Naive thymus-derived CD8-positive, alpha-beta T cell (primary cell): ENCODE data around the gene NAT9. TPM values are rescaled to one million over a fixed set of nuclear protein-coding genes. Genes with fewer than 3 reads are reported as not detected.

ENCODE experiments used
- ATAC-seq, 2 donors: fragments of 150-1000 bp; cut with Tn5 transposase in 1 of 2; sonication (Bioruptor Pico), chemical (Tn5 transposase) in 1 of 2; 1 replicate in 1 of 2; 2 replicates in 1 of 2; pipeline ENCODE4 v1.10.0; 2021; ENCODE audit warnings: mild to moderate bottlenecking in 2 of 2, moderate library complexity in 2 of 2
- POLR2A ChIA-PET: fragments of 350-600 bp; sonication (Branson Sonifier 250); formaldehyde crosslinking; loops from one replicate; lab custom pipeline; 2021; ENCODE audit warnings: antibody characterized with exemption; lab: Charles Lee
- DNase-seq, 10 donors: peaks; one replicate each; pipeline versions ENCODE4 v3.0.0 to v3.0.0-alpha.2; 2020 to 2022
- H3K27ac Mint-ChIP-seq, 10 donors: one replicate each; pipeline ENCODE4 v1.8.0; 2020 to 2022; ENCODE audit warnings: mild to moderate bottlenecking in 10 of 10, mixed read lengths in 10 of 10, moderate library complexity in 4 of 10, inconsistent platforms in 1 of 10
- H3K27me3 Mint-ChIP-seq, 5 donors: one replicate each; pipeline ENCODE4 v1.8.0; 2021 to 2022; ENCODE audit warnings: mixed read lengths in 5 of 5
- H3K36me3 Mint-ChIP-seq, 3 donors: one replicate each; pipeline ENCODE4 v1.8.0; 2020 to 2022; ENCODE audit warnings: mixed read lengths in 3 of 3, mild to moderate bottlenecking in 2 of 3, inconsistent platforms in 1 of 3
- H3K4me1 Mint-ChIP-seq, 4 donors: one replicate each; pipeline ENCODE4 v1.8.0; 2021 to 2022; ENCODE audit warnings: mixed read lengths in 4 of 4
- H3K4me3 Mint-ChIP-seq, 10 donors: one replicate each; pipeline ENCODE4 v1.8.0; 2020 to 2022; ENCODE audit warnings: mild to moderate bottlenecking in 10 of 10, mixed read lengths in 10 of 10, moderate library complexity in 6 of 10, inconsistent platforms in 1 of 10
- H3K9me3 Mint-ChIP-seq, 9 donors: one replicate each; pipeline ENCODE4 v1.8.0; 2020 to 2022; ENCODE audit warnings: mixed read lengths in 9 of 9, mild to moderate bottlenecking in 3 of 9, inconsistent platforms in 1 of 9, moderate library complexity in 1 of 9
- polyA plus RNA-seq, 3 donors: library from polyadenylated mRNA; unstranded; fragments of 300-500 nt; fragmentation: Illumina TruSeq; gene quantifications; one replicate each; pipeline ENCODE4 v1.2.3, GENCODE V29; 2021
- total RNA-seq, 8 experiments: library from RNA in 2 of 8; stranded (reverse) in 2 of 8; gene quantifications; one replicate each; pipeline ENCODE4 v1.2.3 and lab custom pipeline; 2021 to 2026

NAT9 gene
- total and polyA plus RNA-seq, 5 experiments from 2014 or later = 9.8 to 71.5 (median 28.3) TPM

DNA sequence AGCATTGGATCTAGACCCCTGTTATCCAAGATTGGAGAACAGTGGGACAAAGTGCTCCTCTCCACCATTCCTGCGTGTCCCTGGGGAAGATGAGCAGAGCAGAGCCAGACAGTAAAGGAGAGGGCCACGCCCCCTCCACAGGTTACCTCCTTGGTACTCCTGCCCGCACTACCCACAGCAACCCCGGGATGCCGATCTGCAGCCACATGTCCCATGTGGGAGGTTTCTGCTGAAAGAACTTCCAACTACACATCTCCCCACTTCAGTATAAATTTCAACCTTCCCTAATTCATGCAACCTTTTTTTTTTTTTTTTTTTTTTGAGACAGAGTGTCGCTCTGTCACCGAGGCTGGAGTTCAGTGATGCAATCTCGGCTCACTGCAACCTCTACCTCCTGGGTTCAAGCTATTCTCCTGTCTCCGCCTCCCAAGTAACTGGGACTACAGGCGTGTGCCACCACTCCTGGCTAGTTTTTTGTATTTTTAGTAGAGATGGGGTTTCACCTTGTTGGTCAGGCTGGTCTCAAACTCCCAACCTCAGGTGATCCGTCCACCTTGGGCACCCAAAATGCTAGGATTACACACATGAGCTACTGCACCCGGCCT is 36.8 kb downstream of the NAT9 start:
- Mint-ChIP-seq H3K27ac (peak overlapping the region; percentile 87 to 99 (median 94)), H3K9me3 (no peaks in the 10 kb centered on the region), H3K36me3 (peaks cover 0 to 1% (median 0%) of the 10 kb centered on the region in 3 donors), H3K27me3 (no peaks in the 10 kb centered on the region), H3K4me1 (peaks cover 41 to 79% (median 77%) of the 10 kb centered on the region in 4 donors), H3K4me3 (peak overlapping the region; percentile 86 to 98 (median 94))
- ATAC-seq (no peak), DNase-seq (peak in 3 of 10 donors; percentile 30 to 41 (median 34))
- POLR2A ChIA-PET = interaction anchor here (0.7 to 5.6 kb wide), 10 partner anchors 11 to 147 kb away, joined by 3 to 200 read pairs (median 22); partner anchors contain the start of genes CD300LD, FDXR, NAT9 and NHERF1

DNA sequence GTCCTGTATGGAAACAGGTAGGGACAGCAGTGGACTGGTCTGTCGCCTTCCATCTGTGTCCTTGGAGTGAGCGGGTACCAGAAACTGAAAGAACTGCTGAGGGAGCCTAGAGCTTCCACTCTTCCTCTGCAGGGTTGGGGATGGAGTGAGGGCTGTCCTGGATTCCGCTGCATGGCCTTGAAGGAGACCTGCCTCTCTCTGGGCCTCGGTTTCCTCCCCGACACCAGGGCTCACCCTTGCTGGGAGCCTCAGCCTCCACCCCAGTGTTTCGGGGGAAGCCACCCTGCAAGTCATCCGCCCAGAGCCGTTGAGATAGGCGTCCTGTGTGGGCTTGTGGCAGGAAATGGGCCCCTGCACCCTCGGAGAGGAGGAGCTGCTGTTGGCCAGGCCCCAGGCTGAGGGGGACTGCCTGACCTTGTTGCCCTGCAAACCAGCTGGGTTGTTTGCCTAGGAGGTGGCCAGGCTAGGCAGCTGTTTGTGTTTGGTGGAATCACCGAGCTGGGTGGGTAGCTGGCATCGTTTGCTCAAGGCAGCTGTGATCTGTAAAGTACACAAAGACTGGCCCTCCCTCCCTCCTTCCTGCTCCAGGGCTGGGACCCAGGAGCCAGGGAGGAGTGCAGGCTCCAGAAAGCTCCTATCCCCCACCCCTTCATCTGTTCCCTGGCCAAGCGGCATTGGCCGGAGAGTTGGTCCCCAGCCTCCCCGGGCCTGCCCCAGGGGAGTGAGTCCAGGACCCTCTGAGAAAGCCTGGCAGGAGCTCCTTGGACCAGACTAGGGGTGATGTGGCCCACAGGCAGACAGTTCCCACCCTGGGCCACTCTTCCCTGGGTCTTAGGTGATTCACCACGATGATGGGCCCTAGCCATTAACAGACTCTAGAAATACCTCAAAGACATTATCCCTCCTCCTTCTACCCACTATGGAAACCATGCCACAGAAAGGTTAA is 37.8 kb downstream of the NAT9 start:
- no peaks in the 10 kb centered on the region for H3K36me3 Mint-ChIP-seq
- H3K4me1 Mint-ChIP-seq = peaks cover 33 to 69% (median 67%) of the 10 kb centered on the region in 4 donors
- peak; percentile 71 to 78 for ATAC-seq
- POLR2A ChIA-PET = interaction anchor here (0.5 to 5.6 kb wide), 18 partner anchors 12 to 531 kb away, joined by 3 to 200 read pairs (median 6); partner anchors contain the start of genes FDXR, NAT9 and NHERF1
- DNase-seq = peak; percentile 39 to 92 (median 78)
- no peaks in the 10 kb centered on the region for H3K27me3 Mint-ChIP-seq
- H3K9me3 Mint-ChIP-seq = no peaks in the 10 kb centered on the region
- peak overlapping the region; percentile 86 to 98 (median 94) for H3K4me3 Mint-ChIP-seq
- peak overlapping the region; percentile 87 to 99 (median 94) for H3K27ac Mint-ChIP-seq

DNA sequence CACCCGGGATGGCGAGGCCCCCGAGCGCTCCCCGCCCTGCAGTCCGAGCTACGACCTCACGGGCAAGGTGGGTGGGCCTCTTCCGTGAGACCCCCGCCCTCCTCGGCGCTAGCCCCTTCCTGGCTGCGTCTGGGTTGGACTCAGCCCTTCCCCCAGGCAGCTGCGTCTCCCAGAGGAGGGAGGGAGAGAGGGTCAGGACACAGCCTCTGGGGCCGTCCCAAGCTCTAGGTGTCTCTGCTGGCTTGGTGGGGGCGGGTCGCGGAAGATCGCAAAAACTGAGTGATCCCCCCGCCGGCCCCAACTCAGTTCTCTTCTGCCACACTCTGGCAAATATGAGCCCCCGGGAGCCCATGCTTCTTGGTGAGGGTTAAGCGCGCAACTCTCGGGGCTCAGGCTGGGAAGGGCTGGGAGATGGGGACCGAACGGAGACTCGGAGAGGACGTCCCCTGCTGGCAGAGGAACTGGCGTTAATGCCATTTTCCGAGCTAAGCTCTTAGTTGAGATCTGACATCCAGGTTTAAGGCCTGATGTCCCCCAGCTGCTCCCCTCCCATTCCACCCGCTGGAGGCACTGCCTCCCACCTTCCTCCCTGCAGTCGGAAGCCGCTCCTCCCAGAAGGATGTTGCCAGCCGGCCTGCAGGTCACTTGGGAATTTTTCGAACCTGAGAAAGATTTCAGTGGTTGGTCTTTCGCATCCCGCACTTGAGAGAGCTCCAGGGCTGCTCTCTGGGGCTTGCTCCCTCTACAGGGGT is 38.7 kb downstream of the NAT9 start:
- peak overlapping the region; percentile 87 to 99 (median 94) for H3K27ac Mint-ChIP-seq
- no peaks in the 10 kb centered on the region for H3K9me3 Mint-ChIP-seq
- POLR2A ChIA-PET = interaction anchor here (0.5 to 5.6 kb wide), 18 partner anchors 13 to 532 kb away, joined by 3 to 200 read pairs (median 7); partner anchors contain the start of genes FDXR, NAT9 and NHERF1
- H3K4me1 Mint-ChIP-seq = peaks cover 28 to 60% (median 58%) of the 10 kb centered on the region in 4 donors
- H3K27me3 Mint-ChIP-seq = no peaks in the 10 kb centered on the region
- peak in 9 of 10 donors; percentile 36 to 60 (median 46) for DNase-seq
- ATAC-seq = peak; percentile 27 to 41
- H3K4me3 Mint-ChIP-seq = peak overlapping the region; percentile 86 to 98 (median 94)
- H3K36me3 Mint-ChIP-seq = no peaks in the 10 kb centered on the region

DNA sequence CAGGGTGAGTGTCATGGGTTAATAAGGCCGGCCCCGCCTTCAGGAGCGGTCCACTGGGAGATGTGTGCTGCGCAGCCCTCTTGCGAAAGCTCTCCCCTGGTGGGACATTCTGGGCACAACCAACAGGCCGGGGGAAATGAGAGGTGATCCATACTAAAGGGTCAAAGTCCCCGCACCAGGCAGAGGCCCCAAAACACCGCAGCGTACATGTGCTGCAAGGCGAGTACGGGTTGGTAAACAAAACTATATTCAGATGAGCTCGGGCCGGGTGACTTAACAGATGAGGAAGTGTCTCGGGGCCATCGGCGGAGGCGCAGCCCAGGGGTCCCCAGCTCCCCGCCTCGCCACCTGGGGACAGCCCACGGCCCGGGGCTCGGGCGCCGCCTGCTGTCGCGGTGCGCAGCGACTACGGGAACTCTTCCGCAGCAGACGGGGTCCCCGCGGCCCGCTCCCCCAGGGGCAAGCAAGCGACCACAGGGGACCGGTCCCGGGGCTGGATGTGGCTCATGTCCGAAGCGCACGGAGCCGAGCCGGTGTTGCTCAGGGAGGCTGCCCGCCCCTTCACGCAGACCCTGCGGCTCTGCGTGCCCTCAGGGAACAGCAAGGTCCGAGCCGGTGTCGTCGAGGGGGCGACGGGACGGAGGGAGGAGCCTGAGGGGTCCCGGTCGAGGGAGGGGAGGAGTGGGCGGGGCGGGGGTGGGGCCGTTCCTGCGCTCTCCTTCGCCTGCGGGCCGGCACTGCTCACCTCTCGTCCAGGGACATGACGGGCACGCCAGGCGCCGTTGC is 39.4 kb downstream of the NAT9 start, which contains the start of gene RAB37:
Gene RAB37 (plus strand): TSS at position 744 of the 786 bp plus-strand sequence. CDS start 17 bp downstream, at position 761.
- Mint-ChIP-seq H3K4me3 (peak within 1 kb of the TSS; percentile 86 to 98 (median 94)), H3K36me3 (no peaks in the 10 kb centered on the region), H3K27me3 (no peaks in the 10 kb centered on the region), H3K4me1 (peaks cover 22 to 53% (median 51%) of the 10 kb centered on the region in 4 donors), H3K27ac (peak within 1 kb of the TSS; percentile 90 to 99 (median 94)), H3K9me3 (no peaks in the 10 kb centered on the region)
- ATAC-seq (peak; percentile 49 to 56), DNase-seq (peak; percentile 36 to 76 (median 56))
- POLR2A ChIA-PET = interaction anchor here (0.6 to 5.6 kb wide), 22 partner anchors 10 to 357 kb away, joined by 3 to 200 read pairs (median 6); partner anchors contain the start of genes FDXR, NAT9 and NHERF1

DNA sequence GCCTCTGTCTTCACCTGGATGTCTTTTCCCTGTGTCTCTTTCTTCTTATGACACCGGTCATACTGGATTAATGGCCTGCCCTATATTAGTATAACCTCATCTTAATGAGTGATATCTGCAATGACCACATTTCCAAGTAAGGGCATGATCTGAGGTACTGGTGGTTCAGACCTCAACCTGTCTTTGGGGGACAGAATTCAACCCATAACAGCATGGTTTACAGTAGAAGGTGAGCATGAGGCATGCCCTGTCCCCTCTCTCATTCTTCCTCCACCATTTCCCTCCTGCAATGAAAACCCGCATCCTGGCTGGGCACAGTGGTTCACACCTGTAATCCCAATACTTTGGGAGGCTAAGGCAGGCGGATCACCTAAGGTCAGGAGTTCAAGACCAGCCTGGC is 41.9 kb downstream of the NAT9 start:
- ATAC-seq (no peak), DNase-seq (no peak)
- no peaks in the 10 kb centered on the region for H3K27me3 Mint-ChIP-seq
- H3K4me1 Mint-ChIP-seq = peaks cover 16 to 47% (median 33%) of the 10 kb centered on the region in 4 donors
- peak overlapping the region in 8 of 10 donors; percentile 13 to 92 (median 61) for H3K27ac Mint-ChIP-seq
- H3K4me3 Mint-ChIP-seq = no peak overlapping the region
- no peaks in the 10 kb centered on the region for H3K36me3 Mint-ChIP-seq
- no peaks in the 10 kb centered on the region for H3K9me3 Mint-ChIP-seq
- POLR2A ChIA-PET = interaction anchor here (0.8 kb wide), 1 partner anchor 49 kb away, joined by 3 read pairs; no protein-coding TSS in a partner anchor

DNA sequence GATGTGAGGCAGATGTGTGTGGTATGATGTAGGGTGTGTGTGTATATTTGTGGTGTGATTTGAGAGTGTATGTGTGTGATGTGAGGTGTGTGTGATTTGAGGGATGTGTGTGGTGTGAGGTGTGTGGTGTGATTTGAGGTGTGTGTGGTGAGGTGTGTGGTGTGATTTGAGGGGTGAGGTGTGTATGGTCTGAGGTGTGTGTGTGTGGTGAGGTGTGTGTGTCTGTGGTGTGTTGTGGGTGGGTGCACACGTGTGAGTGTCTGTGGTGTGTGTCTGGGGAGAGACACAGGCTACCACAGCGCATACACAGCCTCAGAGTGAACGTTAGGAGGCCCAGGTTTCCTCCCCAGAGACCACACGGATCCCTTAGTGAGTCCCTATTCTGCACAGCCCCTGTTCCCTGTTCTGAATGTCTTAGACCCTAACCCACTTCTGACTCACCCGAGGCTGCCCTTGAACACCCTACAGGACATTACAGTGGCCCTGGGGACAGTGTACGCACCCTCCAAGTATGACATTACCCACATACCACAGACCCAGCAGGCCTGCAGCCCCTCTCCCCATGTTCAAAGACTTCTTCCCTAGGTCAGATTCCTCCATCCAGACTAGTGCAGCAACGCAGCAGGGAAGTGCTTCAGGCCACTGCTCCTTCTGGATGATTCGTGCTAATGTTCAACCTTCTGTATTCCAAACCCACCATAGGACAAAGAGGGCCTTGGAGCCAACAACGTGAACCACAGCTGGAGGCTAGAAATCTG is 42.6 kb downstream of the NAT9 start:
- H3K4me3 Mint-ChIP-seq = no peak overlapping the region
- no peaks in the 10 kb centered on the region for H3K9me3 Mint-ChIP-seq
- no peak for DNase-seq
- POLR2A ChIA-PET = no interaction called here
- H3K4me1 Mint-ChIP-seq = peaks cover 11 to 41% (median 26%) of the 10 kb centered on the region in 4 donors
- H3K27ac Mint-ChIP-seq = peak overlapping the region in 1 of 10 donors; percentile 56
- H3K36me3 Mint-ChIP-seq = no peaks in the 10 kb centered on the region
- no peaks in the 10 kb centered on the region for H3K27me3 Mint-ChIP-seq
- ATAC-seq = no peak

DNA sequence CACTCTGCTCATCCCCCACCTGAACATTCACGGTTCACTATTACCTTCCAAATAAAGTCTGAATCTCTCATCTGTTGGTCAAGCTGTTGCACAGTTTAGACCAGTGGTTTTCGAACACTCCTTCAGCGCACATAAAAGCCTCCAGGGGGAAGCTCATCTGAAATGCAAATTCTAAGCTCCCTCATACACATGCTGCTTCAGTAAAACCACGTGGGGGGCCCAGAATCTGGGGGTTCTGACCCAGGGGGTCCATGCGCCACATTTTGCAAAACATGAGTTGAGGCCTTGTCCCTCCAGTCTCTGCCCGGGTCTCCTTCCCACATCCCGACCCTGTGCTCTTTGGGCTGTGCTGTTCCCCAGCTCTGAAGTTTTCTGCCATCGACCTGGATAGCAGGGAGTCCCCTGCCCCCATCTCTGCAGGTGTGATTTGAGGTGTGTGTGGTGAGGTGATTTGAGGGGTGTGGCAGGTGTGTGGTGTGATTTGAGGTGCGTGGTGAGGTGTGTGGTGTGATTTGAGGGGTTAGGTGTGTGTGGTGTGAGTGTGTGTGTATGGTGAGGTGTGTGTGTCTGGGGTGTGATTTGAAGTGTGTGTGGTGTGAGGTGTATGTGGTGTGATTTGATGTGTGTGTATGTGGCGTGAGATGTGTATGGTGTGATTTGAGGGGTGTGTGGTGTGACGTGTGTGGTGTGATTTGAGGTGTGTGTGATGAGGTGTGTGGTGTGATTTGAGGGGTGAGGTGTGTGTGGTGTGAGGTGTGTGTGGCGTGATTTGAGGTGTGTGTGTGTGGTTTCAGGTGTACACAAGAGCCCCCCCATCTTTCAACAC is 43.9 kb downstream of the NAT9 start:
- no peaks in the 10 kb centered on the region for H3K36me3 Mint-ChIP-seq
- no peak overlapping the region for H3K4me3 Mint-ChIP-seq
- H3K27me3 Mint-ChIP-seq = no peaks in the 10 kb centered on the region
- H3K4me1 Mint-ChIP-seq = peaks cover 9 to 34% (median 20%) of the 10 kb centered on the region in 4 donors
- DNase-seq (no peak), ATAC-seq (no peak)
- H3K27ac Mint-ChIP-seq = no peak overlapping the region
- no peaks in the 10 kb centered on the region for H3K9me3 Mint-ChIP-seq
- POLR2A ChIA-PET = interaction anchor here (0.7 kb wide), 1 partner anchor 44 kb away, joined by 3 read pairs; a partner anchor contains a TSS

DNA sequence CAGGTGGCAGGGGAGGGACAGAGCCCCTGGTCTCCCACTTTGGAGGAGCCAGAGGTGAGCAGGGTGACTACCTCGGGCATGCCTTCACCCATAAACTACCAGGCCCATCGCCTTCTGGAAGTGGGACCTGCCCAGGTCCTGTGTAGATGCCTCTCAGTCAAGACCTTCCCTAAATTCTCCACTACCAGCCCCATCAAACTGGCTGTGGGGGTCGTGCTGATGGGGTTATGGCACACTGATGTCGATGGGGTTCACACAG is 44.9 kb downstream of the NAT9 start:
- no peaks in the 10 kb centered on the region for H3K9me3 Mint-ChIP-seq
- ATAC-seq = no peak
- H3K27me3 Mint-ChIP-seq = no peaks in the 10 kb centered on the region
- no peak for DNase-seq
- no peak overlapping the region for H3K4me3 Mint-ChIP-seq
- H3K4me1 Mint-ChIP-seq = peaks cover 6 to 31% (median 16%) of the 10 kb centered on the region in 4 donors
- no peaks in the 10 kb centered on the region for H3K36me3 Mint-ChIP-seq
- POLR2A ChIA-PET = interaction anchor here (0.6 kb wide), 1 partner anchor 372 kb away, joined by 5 read pairs; no protein-coding TSS in a partner anchor
- no peak overlapping the region for H3K27ac Mint-ChIP-seq

DNA sequence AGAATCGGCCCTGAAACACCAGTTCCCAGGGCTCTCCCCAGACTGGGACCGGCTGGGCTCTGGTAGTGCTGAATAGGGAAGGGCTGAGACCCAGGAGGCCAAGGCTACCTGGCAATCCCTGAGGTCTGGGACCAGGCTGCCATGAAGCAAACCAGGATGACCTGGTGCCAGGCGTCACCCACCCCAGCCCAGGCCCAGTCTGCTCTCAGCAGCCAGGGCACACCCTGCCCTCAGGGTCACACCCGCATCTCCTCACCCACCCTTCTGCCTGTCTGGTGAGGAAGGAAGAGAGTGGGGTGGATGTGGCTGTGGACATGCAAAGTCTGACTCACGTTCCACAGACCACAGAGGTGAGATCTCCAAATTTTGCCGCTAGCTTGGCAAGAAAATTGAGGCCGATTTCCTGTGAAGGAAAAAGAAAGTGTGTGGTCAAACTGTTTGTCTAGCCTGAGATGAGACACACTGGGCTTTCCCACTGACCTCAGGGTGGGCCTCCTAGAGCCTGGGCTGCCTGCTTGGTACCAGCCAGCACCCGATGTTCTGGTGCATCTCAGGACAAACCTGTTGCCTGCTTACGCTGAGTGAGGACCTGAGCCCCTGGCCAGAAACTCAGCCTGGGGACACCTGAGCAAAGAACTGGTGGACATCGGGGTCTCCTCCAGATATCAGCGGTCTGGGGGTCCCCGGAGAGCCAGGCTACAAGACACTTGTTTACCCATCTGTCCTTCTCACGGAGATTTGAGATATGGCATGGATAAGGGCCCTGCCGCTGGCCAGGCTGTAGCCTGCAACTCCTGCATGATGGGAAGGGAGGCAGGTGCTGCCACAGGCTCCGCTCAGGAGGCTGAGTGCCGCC is 45.4 kb downstream of the NAT9 start:
- Mint-ChIP-seq H3K27me3 (no peaks in the 10 kb centered on the region), H3K27ac (peak overlapping the region in 4 of 10 donors; percentile 13 to 40 (median 33)), H3K4me3 (peak overlapping the region in 1 of 10 donors; percentile 63), H3K36me3 (no peaks in the 10 kb centered on the region), H3K4me1 (peaks cover 4 to 26% (median 14%) of the 10 kb centered on the region in 4 donors), H3K9me3 (no peaks in the 10 kb centered on the region)
- DNase-seq = peak in 3 of 10 donors; percentile 26 to 64 (median 41)
- ATAC-seq = peak; percentile 78 to 87
- POLR2A ChIA-PET = no interaction called here
